GM12872 (cell line): Measurements from ENCODE around the gene KRT26.

Source experiments
- CTCF ChIP-seq: IDR thresholded peaks from 3 replicates; pipeline ENCODE4 v1.5.1; 2011; ENCODE audit warnings: low read depth, mild to moderate bottlenecking, low read length, moderate library complexity; ENCODE audit not compliant: insufficient read depth

The KRT26 gene

GRCh38 chr17:40775945-40776344 is 3.9 kb upstream of the KRT26 start:
- TF ChIP-seq CTCF = no peak

GRCh38 chr17:40765657-40766056 is 6.3 kb downstream of the KRT26 start:
- TF ChIP-seq CTCF = no peak

DNA sequence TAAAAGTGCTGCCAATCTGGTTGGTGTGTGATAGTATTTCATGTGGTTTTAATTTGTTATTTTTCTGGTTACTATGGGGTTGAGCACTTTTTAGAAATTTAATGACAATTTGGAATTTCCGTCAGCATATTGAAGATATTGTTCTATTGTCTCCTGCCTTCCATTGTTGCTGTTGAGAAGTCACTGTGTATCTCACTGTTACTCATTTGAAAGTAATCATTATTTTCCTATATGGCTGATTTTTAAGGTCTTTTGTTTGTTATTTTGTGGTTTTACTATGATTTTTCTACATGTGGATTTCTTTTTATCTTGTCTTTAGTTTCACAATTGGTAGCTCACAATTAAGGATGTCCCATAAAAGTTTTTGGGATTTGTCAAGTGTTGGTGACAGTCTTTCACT is 8.2 kb downstream of the KRT26 start:
- TF ChIP-seq CTCF = no peak

DNA sequence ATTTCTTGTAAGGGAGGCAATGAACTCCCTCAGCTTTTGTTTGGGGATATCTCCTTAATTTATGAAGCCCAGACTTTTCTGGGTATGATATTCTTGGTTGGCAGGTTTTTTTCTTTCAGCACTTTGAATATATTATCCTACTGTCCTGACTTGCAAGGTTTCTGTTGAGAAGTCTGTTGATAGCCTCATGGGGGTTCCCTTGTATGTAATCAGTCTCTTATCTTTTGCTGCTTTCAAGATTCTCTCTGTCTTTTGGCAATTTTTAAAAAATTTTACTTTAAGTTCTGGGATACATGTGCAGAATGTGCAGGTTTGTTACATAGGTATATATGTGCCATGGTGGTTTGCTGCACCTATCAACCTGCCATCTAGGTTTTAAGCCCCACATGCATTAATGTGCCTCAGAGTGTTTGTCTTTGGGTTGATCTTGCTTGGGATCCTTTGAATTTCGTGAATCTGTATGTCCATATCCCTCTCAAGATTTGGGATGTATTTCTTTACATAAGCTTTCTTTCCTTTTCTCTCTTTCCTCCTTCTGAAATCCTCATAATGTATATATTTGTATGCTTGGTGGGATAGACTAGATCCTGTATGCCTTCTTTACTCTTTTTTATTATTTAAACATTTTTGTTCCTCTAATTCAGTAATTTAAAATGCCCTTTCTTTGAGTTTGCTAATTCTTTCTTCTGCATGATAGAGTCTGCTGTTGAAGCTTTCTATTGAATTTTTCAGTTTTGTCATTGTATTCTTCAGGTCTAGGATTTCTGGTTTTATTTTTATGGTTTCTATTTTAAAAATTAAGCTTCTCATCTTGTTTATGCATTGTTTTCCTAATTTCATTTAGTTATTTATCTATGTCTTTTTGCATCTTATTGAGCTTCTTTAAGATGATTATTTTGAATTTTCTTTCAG is 11.6 kb downstream of the KRT26 start:
- TF ChIP-seq CTCF = no peak

DNA sequence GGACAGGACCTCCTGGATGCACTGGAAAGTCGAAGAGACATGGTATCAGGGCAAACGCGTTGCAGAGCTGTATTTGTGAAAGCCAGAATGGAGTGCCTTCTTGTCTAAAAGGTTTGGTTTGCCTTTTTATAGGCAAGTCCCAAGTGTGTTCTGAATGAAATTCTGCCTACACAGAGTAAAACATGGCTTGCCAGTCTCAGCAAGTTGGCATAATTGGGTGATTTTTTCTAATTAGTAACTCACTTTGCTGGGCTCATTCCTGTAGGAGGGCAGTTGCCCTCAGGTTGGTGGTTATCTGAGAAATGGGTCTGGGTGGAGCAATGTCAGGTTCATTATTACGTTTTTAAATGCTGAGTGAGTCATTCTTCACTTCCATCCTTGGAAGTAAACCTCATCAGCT is 16.8 kb downstream of the KRT26 start, which contains the start of gene KRT25:
Gene KRT25, minus strand, starts transcription at position 101 of the 400 bp plus-strand sequence. Its CDS starts 60 bp downstream, at position 41.
- no peak for TF ChIP-seq CTCF

- no peak for TF ChIP-seq CTCF
Measured at GRCh38 chr17:40753804-40754203, 18.2 kb downstream of the KRT26 start.

- TF ChIP-seq CTCF = no peak
Measured at GRCh38 chr17:40751065-40751464, 20.9 kb downstream of the KRT26 start.
